Tibial artery (tissue), 4 donors: Measurements from ENCODE around the gene OPHN1.

Source experiments
- DNase-seq, 2 donors: peaks; one replicate each; pipeline ENCODE4 v3.0.0-alpha.2; 2019
- H3K27ac ChIP-seq, 2 donors: fragments of 200-600 bp; sonication (generic) in 1 of 2; 1 replicate in 1 of 2; 2 replicates in 1 of 2; pipeline ENCODE4 v1.5.1; 2018 to 2019; ENCODE audit warnings: mild to moderate bottlenecking in 1 of 2
- H3K27me3 ChIP-seq, 2 donors: fragments of 200-600 bp; sonication (generic) in 1 of 2; one replicate each; pipeline versions ENCODE4 v1.5.1 to v1.6.0; 2016 to 2019
- H3K36me3 ChIP-seq, 3 donors: fragments of 200-600 bp; sonication (generic) in 2 of 3; one replicate each; pipeline ENCODE4 v1.5.1; 2016 to 2019; ENCODE audit warnings: mild to moderate bottlenecking in 2 of 3
- H3K4me1 ChIP-seq, 4 donors: fragments of 200-600 bp; sonication (generic) in 2 of 4; 1 replicate in 3 of 4; 2 replicates in 1 of 4; pipeline ENCODE4 v1.5.1; 2016 to 2019
- H3K4me3 ChIP-seq, 2 donors: fragments of 200-600 bp; sonication (generic) in 1 of 2; 1 replicate in 1 of 2; 2 replicates in 1 of 2; pipeline ENCODE4 v1.5.1; 2018 to 2019; ENCODE audit warnings: mild to moderate bottlenecking in 2 of 2
- H3K9me3 ChIP-seq, 3 donors: fragments of 200-600 bp; sonication (generic) in 1 of 3; one replicate each; pipeline ENCODE4 v1.5.1; 2016 to 2019
- intact Hi-C: fragments of 100-400 bp; cut with DNase I; formaldehyde crosslinking; loops from one replicate; pipeline ENCODE4 v1.15.0; 2023; ENCODE audit warnings: low total_unique reads
- TF ChIP-seq, protein P1 (sequence below), 2 experiments: fragments of 200-600 bp in 1 of 2; fragments of 450-650 bp in 1 of 2; IDR thresholded peaks; one replicate each; pipeline ENCODE4 v1.5.1; 2017 to 2019; ENCODE audit warnings: antibody characterized with exemption in 2 of 2, mild to moderate bottlenecking in 1 of 2, moderate library complexity in 1 of 2

The OPHN1 gene, protein sequence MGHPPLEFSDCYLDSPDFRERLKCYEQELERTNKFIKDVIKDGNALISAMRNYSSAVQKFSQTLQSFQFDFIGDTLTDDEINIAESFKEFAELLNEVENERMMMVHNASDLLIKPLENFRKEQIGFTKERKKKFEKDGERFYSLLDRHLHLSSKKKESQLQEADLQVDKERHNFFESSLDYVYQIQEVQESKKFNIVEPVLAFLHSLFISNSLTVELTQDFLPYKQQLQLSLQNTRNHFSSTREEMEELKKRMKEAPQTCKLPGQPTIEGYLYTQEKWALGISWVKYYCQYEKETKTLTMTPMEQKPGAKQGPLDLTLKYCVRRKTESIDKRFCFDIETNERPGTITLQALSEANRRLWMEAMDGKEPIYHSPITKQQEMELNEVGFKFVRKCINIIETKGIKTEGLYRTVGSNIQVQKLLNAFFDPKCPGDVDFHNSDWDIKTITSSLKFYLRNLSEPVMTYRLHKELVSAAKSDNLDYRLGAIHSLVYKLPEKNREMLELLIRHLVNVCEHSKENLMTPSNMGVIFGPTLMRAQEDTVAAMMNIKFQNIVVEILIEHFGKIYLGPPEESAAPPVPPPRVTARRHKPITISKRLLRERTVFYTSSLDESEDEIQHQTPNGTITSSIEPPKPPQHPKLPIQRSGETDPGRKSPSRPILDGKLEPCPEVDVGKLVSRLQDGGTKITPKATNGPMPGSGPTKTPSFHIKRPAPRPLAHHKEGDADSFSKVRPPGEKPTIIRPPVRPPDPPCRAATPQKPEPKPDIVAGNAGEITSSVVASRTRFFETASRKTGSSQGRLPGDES

DNA sequence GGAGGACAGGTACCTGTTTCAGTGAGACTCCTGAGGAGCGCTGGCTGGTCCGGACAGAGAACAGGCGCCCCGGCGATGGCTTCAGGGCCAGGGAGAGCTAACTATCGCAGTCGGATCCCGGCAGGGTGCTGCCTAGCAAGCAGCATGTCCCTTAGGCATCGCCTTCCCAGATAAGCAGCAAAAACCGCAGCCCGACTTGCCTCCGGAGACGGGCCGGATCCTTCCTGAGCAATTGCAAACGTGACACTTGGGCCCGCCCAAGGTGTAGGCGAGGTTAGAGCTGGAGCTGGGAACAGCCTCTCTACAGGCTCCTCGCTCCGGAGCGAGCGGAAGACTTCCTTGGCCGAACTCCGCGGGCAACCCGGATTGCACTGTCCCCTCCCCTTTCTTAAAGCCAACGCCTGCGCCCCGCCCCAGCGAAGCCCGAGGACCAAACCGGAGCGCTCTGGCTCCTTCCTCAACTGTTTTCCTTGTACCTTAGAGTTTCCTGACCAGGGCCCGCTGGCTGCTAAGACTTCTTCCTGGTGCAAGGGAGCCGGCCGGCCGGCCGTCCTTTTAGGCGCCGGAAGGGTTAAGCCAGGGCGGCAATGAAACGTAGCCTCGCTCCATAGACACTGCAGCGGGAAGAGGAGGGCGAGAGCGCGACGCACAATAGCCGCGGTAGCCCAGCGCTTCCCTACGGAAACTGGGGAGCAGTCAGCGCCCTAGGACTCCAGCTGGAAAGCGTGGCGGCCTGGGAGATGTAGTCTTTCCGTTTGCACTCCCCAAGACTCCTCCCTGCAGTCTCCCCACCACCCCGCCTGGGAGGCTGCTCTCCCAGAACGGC, at the start of gene OPHN1:
Gene OPHN1 (minus strand): TSS at position 341 of the 826 bp plus-strand sequence. CDS start 475 bp downstream, outside the sequence.
- Histone ChIP-seq H3K27ac (peak within 1 kb of the TSS; percentile 80 to 91), H3K4me1 (peaks cover 0 to 6% (median 0%) of the 10 kb centered on the region in 4 donors), H3K36me3 (no peaks in the 10 kb centered on the region), H3K9me3 (peaks cover 0 to 5% (median 0%) of the 10 kb centered on the region in 3 donors), H3K4me3 (peak within 1 kb of the TSS; percentile 65 to 69), H3K27me3 (no peaks in the 10 kb centered on the region)
- TF ChIP-seq, protein P1, sequence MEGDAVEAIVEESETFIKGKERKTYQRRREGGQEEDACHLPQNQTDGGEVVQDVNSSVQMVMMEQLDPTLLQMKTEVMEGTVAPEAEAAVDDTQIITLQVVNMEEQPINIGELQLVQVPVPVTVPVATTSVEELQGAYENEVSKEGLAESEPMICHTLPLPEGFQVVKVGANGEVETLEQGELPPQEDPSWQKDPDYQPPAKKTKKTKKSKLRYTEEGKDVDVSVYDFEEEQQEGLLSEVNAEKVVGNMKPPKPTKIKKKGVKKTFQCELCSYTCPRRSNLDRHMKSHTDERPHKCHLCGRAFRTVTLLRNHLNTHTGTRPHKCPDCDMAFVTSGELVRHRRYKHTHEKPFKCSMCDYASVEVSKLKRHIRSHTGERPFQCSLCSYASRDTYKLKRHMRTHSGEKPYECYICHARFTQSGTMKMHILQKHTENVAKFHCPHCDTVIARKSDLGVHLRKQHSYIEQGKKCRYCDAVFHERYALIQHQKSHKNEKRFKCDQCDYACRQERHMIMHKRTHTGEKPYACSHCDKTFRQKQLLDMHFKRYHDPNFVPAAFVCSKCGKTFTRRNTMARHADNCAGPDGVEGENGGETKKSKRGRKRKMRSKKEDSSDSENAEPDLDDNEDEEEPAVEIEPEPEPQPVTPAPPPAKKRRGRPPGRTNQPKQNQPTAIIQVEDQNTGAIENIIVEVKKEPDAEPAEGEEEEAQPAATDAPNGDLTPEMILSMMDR (IDR thresholded peaks at IDR 0.05): no peak
- peak; percentile 72 to 85 for DNase-seq
- intact Hi-C loops: no loop called here

DNA sequence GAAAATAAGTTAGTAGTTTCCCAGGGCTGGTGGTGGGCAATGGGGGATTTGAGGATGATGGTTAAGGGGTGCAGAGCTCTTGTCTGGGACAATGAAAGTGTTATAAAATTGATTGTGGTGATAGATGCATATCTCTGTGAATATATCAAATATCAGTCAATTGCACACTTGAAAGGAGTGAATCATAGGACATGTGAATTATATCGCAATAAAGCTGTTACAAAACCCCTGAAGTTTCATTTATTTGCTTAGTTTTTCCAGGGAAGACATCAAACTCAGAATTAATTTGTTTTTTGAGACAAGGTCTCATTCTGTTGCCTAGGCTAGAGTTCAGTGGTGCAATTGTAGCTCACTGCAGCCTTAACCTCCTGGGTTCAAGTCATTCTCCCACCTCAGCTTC, 47.7 kb upstream of the OPHN1 start:
- Histone ChIP-seq H3K27ac (no peak overlapping the region), H3K4me3 (no peak overlapping the region), H3K27me3 (no peaks in the 10 kb centered on the region), H3K9me3 (no peaks in the 10 kb centered on the region), H3K36me3 (no peaks in the 10 kb centered on the region), H3K4me1 (no peaks in the 10 kb centered on the region)
- intact Hi-C loops: no loop called here
- no peak for DNase-seq
- TF ChIP-seq, protein P1 (IDR thresholded peaks at IDR 0.05): no peak

DNA sequence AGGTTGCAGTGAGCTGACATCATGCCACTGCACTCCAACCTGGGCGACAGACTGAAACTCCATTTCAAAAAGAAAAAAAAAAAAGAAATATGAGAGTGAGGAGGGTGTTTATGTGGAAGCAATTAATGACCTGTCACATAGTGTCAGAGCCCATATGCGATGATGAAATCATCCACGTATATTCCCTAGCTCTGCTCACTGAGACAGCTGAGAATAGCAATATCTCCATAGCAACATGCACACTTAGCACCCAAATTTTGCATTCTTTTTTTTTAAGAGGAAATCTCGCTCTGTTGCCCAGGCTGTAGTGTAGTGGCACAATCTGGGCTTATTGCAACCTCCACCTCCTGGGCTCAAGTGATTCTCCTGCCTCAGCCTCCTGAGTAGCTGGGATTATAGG, 31.5 kb upstream of the OPHN1 start:
- Histone ChIP-seq H3K4me3 (no peak overlapping the region), H3K27me3 (no peaks in the 10 kb centered on the region), H3K9me3 (no peaks in the 10 kb centered on the region), H3K27ac (no peak overlapping the region), H3K4me1 (no peaks in the 10 kb centered on the region), H3K36me3 (no peaks in the 10 kb centered on the region)
- TF ChIP-seq, protein P1 (IDR thresholded peaks at IDR 0.05): no peak
- intact Hi-C loops: loop anchor here (10.0 kb wide), 1 partner anchor 270 kb away; no protein-coding TSS in a partner anchor
- no peak for DNase-seq

DNA sequence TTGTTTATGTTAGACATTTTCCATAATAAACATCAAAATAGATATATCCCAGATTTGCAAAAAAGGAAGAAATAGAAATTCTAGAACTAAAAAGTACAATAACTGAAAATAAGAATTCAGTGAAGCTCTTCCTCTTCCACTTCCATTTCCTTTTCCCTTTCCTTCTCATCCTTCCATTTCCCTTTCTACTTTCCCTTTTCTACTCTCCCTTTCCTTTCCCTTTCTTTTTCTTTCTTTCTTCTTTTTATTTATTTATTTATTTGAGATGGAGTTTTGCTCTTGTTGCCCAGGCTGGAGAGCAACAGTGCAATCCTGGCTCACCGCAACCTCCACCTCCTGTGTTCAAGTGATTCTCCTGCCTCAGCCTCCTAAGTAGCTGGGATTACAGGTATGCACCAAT, 30.6 kb upstream of the OPHN1 start:
- H3K4me1 ChIP-seq: no peaks in the 10 kb centered on the region
- H3K27me3 ChIP-seq: no peaks in the 10 kb centered on the region
- no peak for DNase-seq
- no peaks in the 10 kb centered on the region for H3K36me3 ChIP-seq
- TF ChIP-seq, protein P1 (IDR thresholded peaks at IDR 0.05): no peak
- no peaks in the 10 kb centered on the region for H3K9me3 ChIP-seq
- intact Hi-C loops: loop anchor here (10.0 kb wide), 1 partner anchor 269 kb away; no protein-coding TSS in a partner anchor
- no peak overlapping the region for H3K4me3 ChIP-seq
- H3K27ac ChIP-seq: no peak overlapping the region

DNA sequence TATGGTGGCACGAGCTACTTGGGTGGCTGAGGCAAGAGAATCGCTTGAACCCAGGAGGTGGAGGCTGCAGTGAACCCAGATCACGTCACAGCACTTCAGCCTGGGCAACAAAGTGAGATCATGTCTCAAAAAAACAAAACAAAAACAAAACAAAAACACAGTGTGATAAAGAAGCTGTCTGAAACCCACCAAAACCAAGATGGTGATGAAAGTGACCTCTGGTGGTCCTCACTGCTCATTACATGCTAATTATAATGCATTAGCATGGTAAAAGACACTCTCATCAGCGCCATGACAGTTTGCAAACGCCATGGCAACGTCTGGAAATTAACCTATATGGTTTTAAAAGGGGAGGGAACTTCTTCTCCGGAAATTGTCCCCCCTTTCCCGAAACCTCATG, 29.4 kb upstream of the OPHN1 start:
- intact Hi-C loops: loop anchor here (10.0 kb wide), 1 partner anchor 268 kb away; no protein-coding TSS in a partner anchor

More for the DNA sequence above, 29.4 kb upstream of the OPHN1 start:
- Histone ChIP-seq H3K27ac (no peak overlapping the region), H3K4me1 (no peaks in the 10 kb centered on the region), H3K36me3 (no peaks in the 10 kb centered on the region), H3K4me3 (no peak overlapping the region), H3K9me3 (no peaks in the 10 kb centered on the region), H3K27me3 (no peaks in the 10 kb centered on the region)
- no peak for DNase-seq
- TF ChIP-seq, protein P1 (IDR thresholded peaks at IDR 0.05): peak; percentile 47 to 54
